GM12801 (cell line): ENCODE data around the gene CUX1.

ENCODE experiments used
- CTCF ChIP-seq: IDR thresholded peaks from one replicate; pipeline ENCODE4 v1.5.1; 2011; ENCODE audit warnings: control low read depth; ENCODE audit not compliant: insufficient read length; ENCODE audit errors: extremely low read depth

CUX1 gene

GRCh38 chr7:102266541-102266940 lies 449.1 kb downstream of the CUX1 start:
- no peak for TF ChIP-seq CTCF

DNA sequence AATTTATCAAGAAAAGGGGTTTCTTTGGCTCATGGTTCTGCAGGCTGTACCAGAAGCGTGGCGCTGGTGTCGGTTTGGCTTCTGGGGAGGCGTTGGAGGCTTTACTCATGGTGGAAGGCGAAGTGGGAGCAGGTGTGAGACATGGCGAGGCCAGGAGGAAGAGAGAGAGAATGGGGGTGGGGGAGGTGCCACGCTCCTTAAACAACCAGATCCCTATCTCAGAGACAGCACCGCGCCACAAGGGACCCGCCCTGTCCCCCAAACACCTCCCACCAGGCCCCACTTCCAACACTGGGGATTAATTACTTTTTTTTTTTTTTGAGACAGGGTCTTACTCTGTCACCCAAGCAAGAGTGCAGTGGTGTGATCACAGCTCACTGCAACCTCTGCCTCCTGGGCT lies 451.2 kb downstream of the CUX1 start:
- TF ChIP-seq CTCF: no peak

DNA sequence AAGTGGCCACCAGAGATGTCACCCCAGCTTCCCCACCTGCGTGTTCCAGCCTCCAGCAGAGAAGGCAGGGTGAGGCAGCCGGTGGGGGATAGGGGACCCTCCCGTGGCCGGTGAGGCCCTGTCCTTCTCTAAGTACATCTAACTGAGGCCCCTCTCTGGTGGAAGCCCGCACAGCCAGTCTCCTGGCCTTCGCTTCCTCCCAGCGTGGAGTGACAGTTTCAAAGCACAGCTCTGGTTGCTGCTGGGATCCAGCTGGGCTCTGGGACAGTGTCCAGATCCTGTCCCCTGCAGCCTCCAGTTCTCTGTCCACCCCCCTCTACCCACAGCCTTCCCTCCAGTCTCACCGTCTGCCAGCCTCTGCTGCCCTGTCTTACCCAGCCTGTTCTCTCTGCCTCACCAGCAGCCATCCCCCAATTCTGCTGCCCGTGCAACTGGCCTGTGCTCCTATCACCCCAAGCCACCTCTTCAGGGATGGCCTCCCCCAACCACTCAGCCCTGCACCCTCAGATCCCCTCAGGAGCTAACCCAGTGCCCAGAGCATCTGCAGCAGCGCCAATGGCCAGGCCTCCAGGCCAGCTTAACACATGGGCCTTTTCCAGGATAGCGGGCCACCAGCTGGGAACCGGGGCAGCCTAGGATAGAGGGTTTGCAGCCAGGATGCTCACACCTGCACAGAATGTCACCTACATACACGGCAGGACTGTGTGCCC lies 452.9 kb downstream of the CUX1 start:
- no peak for TF ChIP-seq CTCF

GRCh38 chr7:102271158-102271798 lies 453.9 kb downstream of the CUX1 start:
- TF ChIP-seq CTCF: no peak

DNA sequence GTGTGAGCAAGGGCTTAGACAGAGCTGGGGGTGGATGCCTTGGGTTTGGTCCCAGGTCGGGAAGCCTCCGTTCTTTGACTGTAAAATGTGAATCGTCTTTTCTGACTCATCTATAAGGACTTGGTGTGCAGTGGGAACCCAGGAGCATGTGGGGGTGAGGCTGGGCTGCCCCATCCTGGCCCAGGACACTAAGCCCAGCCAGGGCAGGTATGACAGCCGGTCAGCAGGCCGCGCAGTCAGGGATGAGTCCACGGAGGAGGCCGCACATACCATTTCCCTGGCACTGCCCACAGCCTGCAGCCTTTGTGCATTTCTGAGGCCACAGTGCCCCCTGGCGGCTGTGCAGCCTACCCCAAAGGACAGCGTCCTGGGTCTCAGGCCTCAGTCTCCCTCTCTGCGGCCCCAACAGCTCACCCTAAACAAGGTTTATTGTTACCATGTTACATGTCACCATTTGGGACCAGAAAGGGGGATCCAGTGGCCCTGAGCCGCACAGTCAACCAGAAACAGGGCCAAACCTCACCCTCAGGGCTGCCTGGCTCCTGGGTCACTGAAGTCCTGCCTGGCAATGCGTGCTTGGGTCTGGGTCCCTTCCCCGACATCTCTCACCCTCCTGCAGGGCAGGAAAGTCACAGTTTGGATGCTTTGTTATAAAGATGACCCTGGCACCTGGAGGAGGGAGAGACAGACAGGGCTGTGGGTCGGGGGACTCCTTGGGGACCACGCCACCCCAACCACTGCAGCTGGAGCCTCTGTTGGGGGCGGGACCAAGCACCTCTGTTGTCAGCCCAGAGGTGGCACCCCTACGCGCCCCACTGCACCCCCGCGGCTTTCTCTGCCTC lies 454.9 kb downstream of the CUX1 start:
- TF ChIP-seq CTCF: no peak

DNA sequence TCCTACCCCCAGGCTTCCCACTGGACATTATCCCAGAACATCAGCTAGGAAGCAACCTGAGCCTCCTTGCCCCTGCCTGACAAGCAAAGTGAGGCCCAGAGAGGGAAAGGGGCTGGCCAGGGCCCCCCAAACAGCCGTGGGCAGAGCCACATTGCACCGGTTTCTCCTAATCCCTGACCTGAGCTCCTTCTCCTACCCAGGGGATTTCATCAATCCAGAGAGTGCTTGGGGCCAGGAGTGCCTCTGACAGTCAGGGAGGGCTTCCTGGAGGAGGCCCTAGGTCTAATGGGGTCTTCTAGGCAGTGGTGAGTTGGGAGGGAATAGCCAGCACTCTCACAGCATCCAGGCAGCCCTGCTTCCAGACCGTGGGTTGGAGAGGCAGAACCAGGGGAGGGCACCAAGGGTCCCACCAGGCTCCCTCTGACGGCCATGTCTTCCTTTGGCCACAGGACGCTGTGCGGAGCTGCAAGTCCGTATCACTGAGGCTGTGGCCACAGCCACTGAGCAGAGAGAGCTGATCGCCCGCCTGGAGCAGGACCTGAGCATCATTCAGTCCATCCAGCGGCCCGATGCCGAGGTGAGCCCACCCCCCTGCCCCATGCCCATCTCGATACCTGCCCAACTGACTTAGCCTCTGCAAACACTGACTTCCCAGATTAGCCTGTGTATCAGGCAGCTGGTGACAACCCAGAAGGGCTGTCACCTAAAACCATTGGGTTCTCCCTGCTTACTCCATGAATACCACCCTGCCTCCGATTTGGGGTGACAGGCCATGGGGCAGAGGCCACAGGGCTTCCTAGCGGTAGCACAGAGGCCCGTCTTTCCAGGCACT lies 455.7 kb downstream of the CUX1 start:
- TF ChIP-seq CTCF: no peak
